GM21367 (cell line): ENCODE results near the gene UNC119.
A peak's percentile ranks its signal among the peaks of the same experiment; 100 is the strongest.

Experiments used
- ATAC-seq: cut with Tn5 transposase; IDR thresholded peaks from one replicate; pipeline ENCODE4 v1.9.1; 2021; ENCODE audit not compliant: unreplicated experiment

UNC119 gene

DNA sequence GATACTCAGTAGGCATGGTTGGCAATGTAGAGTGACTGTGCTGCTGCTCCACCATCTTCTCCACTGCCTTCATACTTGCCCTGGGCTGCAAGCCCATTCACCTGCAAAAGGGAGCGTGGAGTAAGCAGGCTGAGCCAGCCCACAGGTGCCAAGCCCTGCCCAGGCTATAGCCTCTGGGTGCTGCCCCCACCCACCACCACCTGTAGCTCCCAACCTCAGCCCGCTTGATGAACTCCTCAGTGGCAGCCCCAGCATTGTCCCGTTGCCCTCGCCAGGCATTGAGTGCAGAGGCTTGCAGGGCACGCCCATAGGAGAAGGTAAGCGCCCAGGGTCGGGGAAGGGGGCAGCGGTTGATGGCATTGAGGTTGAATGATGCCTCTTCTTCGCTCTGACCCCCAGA is 21.1 kb upstream of the UNC119 start:
- ATAC-seq, result no peak

DNA sequence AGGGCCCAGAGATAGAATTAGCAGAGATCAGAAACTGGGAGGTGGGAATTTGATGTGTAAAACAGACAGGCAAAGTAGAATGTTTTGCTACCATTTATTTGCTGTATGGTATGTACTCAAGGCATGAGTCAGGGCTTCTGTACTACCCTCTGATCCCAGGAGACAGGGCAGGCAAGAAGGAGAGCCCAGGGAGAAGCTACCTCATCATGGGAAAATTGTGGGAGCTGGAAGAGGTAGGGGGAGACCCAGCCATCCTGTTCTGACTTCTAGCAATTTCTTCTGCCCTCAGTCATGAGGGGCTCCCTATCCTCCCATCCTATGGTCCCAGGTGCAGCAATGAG is 20.6 kb upstream of the UNC119 start:
- ATAC-seq, result no peak

DNA sequence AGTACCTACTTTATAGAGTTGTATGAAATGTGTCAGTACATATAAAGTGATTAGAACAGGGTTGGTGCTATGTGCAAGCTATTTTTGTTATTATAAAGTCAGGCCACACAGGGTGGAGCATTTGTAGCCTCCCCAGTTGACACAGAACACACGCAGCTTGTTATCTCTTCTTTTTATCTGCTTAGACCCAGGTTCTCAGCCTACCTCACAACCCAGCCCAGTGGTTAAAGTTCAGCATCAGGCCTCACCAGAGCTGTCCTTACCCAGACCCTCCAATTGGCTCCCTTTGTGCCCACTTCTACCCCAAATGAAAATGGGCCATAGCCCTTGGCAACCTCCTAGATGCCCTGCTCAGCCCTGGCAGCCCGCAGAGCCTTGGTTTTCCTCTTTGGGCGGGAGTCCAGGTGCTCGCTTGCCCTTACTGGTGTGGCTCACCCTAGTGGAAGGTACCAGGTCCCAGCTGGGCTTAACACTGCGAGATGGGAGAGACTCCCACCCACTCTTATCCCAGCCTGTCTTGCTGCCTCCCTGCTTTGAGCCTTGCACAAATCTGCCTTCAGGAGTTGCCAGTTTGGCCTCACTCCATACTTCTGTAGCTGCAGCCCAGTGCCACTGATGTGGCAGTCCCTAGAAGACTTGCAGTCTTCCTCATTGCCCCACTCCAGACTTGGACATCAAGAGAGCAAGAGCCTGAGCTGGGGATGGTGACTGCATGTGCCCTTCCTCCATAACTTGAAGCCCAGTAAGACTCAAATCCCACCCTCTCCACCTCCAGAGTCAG is 20.0 kb upstream of the UNC119 start:
- ATAC-seq, result no peak

DNA sequence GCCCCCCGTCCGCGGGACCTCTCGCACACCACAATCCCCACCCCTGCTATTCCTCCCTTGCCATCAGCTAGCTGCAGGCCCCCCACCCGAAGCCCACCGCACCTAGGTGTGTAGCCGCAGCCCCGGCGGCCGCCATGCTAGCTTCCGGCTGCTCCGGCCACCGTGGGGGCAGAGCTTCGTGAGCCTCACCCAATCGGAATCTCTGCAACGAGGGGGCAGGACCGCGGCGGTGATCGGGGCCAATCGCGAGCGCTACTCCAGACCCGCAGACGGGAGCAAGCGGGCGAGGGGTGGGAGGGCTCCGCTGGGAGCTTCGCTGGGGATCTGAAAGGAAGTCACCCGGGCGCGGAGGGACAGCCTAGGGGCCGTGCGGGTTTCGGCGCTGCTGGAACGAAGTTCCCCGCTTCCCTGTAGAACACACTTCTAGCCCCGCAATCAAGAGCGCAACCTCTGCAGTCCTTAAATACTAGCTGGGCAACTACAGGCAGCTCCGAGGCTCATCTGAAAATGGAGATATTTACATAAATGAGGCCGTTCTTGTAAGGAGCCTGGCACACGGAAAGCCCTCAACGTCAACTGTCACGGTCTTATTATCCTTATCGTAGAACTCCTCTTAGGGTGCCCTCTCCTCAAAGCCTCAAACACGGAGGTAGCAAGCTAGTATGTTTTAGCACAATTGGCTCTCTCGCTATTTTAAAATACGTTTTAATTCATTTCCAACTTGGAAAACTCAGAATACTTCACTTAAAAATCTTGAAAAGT is 19.1 kb upstream of the UNC119 start, which contains the start of gene PIGS:
Gene PIGS, minus strand, starts transcription at position 164 of the 762 bp plus-strand sequence. Its CDS starts 28 bp downstream, at position 136.
- ATAC-seq, result peak; percentile 67

DNA sequence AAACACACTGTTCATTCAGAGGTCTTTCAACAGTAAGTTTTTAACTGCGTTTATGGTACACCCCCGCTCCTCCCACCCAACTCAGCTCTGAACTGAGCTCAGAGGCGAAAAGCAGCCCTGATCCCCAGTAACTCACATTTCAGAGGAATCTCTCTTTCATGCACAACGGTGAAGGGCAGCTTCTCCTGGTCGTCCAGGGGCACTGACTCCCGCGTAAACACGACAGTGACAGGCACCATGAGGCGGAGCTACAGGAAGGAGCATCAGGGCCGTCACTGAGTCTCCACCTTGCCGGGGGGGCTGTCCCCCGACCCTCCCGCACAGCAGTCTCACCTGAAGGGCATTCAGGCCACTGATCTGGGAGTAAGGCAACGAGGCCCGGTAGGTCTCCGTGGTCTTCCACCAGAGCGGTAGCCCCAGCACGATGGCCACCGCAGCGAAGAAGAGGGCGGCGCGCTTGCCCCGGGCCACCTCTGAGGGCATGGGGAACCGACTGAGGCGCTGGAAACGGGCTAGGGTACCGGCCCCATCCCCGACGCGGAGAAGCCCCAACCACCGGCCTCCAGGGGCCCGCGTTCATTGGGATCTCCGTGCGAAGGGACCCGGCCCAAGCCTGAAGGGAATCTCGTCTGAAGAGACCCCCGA is 18.4 kb upstream of the UNC119 start:
- no peak for ATAC-seq

DNA sequence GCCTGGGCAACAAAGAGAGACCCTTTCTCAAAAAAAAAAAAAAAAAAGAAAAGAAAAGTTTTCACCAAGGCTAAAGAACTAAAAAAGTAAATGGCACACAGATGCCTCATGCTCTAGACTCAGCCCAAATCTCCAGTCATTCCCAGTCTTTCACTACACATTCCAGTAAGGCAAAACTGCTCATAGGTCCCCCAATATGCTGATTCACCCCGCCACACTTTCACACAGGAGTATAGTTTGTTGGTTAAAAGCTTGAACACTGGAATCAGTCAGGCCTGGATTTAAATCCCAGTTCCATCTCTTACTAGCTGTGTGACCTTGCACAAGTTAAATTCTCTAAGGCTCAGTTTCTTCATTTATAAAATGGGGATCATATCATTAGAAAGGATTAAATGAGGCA is 17.0 kb upstream of the UNC119 start:
- ATAC-seq, result no peak

DNA sequence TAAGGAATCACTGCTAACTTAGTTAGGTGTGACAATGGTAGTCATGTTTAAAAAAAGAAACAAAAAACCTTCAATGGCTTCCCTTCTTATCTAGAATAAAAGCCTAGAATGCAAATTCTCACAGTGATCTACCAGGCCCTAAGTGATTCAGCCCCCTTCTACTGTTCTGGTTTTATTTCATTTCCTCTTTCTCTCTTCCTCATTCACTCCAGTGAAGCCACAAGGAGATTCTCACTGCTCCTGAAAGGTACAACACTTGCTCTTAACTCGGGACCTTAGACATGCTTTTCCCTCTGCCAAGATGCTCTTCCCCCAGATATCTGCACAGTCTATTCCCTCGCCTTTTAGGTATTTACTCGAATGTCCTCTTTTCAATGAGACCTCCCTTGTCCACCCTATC is 15.2 kb upstream of the UNC119 start:
- no peak for ATAC-seq

DNA sequence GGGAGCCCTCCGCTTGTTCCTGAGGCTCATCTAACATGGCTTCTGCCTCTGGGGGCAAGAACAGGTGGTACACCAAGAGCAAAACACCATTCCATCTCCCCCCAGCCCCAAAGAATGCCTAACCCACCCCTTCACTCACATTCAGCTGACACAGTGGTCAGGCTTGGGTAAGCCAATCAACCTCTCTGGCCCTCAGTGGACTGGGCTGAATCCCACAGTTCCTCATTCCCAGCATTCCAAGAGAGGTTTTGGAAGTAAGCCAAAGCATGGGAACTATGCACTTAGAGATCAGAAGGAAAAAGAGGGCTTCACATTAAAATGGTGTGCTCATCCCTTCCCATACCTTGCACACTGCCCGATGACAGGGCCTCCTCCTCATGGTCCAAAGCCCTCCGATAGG is 11.1 kb upstream of the UNC119 start:
- ATAC-seq, result no peak

DNA sequence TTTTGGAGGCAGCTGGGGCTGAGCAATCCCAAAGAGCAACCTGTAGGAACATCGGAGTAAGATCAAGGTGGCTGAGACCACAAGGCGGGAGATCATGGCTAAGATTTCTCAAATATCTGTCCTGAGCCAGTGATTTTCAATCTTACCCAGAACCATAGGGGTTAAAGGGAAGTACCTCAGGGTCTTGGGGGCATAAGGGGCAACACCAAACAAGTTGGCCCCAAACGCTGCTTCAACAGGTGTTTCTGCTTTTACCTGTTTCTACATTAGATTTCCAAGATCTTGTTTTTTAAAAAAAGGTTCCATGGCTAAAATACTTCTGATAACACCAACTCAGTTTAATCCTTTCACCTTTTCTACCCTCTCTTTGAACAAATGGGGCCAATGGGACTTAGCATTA is 2.6 kb upstream of the UNC119 start:
- no peak for ATAC-seq

DNA sequence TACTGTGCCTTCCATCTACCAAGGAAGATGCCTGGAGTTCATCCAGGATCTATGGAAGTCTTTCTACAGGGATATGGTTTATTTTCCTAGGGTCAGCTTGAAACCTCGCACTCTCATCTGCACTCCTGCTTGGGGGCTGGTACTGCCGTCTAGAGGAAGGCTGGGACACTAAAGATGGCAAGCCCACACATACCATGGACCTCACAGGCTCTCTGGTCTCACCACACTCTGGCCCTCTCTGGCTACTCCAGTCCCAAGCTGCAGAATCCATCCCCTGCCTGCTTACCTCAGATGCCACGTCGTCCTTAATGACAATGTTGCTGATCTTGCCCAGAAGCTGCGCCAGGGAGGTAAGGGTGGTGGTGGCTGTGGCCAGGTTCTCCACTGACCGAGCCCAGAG is 2.1 kb upstream of the UNC119 start:
- ATAC-seq, result no peak

DNA sequence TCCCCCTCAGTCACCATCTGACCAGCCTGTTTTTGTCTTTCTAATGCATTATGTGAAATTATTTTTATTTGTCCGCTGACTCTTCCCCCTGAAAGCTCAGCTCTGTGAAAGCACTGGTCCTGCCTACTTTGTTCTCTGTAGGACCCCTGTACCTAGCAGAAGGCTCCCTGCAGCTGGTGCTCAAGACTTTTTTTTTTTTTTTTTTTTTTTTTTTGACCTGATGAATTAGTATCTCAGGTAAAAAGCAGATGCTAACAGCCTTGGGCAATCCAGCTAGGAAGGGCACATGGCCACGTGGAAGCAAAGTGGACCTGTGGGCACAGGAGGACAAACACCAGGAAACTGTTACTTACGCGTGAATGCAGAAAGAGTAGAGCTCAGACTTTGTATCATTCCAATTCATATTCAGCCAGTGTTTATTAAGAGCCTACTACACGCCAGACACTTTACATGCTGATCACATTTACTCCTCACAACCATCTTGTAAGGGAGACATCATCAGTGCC is 629 bp upstream of the UNC119 start:
- ATAC-seq, result no peak

DNA sequence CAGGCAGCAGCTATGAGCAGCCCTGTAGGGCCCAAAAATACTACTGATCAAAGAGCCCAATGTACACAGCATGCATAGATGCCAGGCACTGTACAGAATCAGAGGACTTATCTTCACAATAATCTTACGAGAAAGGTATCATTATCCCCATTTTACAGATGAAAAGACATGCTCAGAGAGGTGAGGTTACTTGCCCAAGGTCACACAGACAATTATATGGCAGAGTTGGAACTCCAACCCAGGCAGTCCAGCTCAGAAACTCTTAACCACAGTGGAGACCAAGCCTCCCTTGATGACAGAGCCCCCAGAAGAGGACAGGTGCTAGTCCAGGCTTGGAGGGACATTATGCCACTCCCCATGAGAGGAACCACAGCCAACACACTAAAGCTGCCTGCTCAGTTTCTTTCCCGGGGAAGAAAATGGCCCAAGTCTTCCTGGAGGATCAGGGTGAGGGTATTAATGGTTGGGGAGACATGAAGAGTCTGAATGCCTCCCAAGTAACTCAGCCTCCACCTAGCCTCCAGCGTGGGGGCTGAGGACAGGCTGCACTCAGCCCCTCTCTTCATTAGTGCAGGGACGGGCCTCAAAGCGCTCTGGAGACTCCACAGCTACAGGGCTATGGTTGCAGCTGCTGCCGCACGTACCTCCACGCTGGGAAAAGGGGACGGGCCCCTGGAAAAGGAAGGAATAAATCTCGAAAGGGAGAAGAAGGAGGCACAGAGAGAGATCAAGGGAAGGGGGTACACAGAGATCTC is 826 bp downstream of the UNC119 start:
- ATAC-seq, result no peak

DNA sequence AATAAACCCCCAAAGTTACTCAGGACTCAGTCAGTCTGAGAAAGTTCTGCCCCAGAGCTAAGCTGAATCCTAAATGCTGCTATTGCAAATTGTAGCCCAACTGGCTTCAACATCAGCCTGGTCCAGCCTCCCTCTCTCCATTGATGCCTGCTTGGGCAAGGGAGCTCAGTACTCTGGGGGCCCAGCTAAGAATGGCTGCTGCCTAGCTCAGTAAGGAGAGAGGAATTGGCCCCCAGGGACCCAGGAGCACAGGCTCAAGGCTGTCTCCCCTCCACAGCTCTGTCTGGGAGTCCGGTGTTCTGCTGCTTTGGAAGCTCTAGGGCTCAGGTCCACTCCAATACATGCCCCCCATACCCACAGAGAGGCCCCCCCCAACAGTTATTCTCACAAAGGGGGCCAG is 1.6 kb downstream of the UNC119 start:
- no peak for ATAC-seq

DNA sequence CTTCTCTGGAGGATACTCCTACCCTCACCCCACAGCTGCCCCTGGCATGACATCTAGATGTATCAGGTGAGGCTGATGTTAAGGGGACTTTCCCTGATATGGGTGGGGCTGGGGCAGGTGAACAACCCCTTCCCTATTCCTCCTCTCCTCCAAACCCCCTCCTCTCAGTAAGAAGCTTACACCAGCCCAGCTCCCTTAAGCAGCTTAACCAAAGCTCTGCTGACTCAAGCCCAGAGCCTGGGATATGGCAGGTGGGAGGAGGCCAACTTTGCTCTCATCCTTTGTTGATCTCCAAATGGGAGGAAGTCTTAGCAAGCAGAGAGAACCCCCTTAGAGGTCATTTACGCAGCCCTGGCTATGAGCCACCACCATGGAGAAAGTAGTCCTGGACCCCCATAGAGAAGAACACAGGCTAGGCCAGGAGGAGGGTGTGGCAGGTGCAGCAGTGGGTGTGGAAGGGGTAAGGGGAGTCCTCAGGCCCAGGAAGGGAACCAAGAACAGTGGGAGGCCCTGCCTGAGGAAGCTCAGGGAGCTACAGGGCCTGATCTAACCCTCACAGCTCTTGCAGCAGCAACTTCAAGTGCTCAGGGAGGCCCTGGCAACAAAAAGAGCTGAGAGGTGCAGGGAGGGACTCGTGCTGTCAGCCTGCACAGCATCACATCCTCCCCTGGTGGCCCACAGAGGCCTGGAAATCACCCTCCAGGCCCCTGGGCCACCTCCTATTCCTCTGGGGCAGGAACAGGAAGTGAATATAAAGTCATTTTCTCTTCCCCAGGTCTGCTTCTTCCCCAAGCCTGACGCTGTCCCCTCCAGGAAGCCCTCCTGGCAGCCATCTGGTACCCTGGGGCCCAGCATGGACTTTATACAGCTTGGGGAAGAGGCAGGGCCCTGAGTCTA is 2.9 kb downstream of the UNC119 start:
- ATAC-seq, result no peak

DNA sequence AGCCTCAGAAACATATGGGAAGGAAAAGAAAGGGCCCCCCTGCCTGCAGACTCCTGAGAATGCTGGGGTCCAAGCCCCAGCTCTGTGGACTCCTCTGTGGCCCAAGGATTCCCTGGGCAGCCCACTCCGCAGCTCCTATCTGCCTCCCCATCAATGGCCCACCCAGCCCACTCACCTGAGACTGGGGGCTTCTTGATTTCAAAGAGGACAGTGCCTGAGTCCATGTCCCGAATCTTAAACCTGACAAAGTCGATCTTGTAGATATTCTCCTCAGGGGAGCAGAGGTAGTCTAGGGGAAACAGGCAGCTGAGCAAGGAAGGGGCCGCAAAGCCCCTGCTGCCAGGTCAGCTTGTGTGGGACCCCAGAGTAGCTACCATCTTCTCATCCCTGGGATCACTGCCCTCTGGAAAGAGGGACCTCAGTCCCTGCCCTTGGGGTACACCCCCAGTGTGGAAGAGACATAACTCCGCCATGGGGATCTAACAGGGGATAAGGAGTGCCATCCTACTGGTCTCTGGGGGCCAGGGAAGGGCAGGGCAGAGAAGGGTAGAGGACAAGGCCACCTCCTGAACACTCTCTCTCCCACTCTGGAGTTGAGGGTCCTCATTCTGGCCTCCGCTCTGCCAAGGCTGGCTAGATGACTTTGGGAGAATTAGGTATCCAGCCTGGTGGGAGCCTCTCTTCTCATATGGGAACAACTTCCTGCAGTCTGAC is 3.9 kb downstream of the UNC119 start:
- no peak for ATAC-seq

DNA sequence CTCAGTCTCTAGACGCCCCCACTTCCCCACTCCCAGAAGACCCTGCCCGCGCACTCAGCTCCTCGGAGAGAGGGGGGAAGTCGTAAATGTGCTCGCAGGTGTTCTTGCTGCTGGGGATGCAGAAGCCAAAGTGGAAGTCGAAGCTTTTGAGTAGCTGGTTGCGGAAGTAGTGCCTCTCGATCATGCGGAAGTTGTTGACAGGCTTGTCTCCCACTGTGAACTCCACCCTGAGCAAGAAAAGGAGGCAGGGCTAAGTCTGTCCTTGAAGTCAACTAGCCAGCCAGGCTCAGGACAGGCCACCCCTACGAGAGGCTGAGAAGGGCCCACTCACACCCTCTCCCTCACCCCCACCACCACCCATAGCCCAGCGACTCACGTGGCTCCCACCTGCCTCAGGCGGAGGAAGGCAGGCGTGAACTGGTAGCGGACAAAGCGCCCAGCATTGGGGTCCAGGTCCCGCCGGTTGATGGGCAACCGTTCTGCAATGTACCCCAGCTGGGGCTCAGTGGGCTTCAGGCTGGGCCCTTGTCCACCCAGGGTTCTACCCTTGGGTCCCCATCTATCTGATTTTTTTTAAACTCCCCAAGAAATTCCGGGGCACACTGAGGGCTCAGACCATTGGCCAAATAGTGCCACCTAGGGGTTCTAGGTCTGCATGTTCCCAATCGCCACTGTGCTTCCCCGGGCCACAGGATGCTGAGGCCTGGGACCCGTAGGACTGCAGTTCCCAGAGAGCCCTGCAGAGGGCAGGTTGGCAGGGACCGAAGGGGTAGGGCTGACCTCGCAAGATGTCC is 4.6 kb downstream of the UNC119 start:
- ATAC-seq, result no peak

DNA sequence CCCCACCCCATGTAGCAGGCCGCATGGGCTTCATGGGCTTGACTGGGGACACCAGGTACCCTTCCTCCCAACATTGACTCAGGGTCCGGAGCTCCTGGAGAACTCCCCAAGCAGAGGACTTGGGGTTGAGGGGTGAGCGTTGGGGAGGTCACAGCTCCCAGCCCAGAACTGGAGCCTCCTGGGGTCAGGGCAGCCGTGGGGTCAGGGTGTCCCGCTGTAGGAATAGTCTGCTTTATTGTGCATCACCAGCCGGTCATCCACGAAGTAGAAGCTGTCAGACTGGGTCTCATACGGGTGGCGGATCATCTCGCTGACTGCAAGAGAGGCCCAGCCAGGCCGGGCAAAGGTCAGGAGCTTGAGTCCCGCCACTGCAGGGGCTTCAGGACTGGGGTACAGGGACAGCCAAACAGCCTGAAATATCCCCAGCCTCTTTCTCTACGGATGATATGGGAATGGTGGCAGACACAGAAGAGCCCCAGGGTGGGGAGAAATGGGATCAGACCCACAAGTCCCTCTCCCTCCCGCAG is 5.3 kb downstream of the UNC119 start:
- ATAC-seq, result no peak

DNA sequence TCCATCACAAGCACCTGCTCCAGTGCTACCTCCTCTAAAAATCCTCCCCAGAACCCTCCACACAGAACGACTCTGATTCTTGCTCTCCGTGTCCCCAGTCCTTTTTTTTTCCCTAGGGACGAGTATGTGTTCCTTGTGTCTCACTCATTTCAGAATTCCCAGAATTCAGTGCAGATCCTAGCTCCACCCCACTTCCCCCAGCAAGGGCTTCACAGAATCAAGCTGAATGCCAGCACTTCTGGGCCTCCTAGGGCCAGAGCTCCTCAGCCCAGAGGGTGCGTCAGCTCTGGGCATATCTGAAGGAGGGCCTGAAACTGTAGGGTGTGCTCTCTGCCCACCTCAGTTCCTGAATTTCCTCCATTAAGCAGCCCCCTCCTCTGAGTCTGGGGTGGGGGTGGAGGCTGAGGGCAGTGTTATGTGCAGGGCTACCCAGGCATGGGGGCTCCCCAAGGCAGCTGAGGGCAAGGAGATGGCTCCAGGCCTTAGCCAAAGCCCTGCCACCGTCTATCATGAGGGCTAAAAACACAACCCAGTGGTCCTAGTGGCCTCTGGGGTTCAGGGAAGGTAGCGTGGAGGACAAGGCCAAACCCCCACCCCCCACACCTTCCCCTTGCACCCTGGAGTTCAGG is 6.5 kb downstream of the UNC119 start:
- no peak for ATAC-seq
